GM23338 (cell line): ENCODE data around the gene SELENOS. TPM values are rescaled to one million over a fixed set of nuclear protein-coding genes. Genes with fewer than 3 reads are reported as not detected.

Experiments used
- ATAC-seq: fragments of 200-7000 bp; cut with Tn5 transposase; 3 replicates; pipeline ENCODE4 v1.9.1; 2020
- DNase-seq: peaks from one replicate; pipeline ENCODE4 v3.0.0-alpha.2; 2015; ENCODE audit warnings: low spot score
- H2AFZ ChIP-seq: fragments of 200-600 bp; sonication (generic); 2 replicates; pipeline ENCODE4 v1.8.0; 2016; ENCODE audit warnings: antibody characterized with exemption, mild to moderate bottlenecking, moderate library complexity
- H3F3A ChIP-seq: fragments of 200-600 bp; sonication (generic); replicated peaks from 2 replicates; pipeline ENCODE4 v1.8.0; 2017; ENCODE audit warnings: antibody characterized with exemption, mixed run types, low read depth
- H3K27ac ChIP-seq: fragments of 200-600 bp; sonication (generic); 2 replicates; pipeline ENCODE4 v1.6.1; 2016; ENCODE audit warnings: low read depth
- H3K27me3 ChIP-seq: fragments of 200-600 bp; sonication (generic); 2 replicates; pipeline ENCODE4 v1.8.0; 2016; ENCODE audit warnings: mild to moderate bottlenecking, mixed run types, moderate library complexity; ENCODE audit not compliant: insufficient read depth
- H3K36me3 ChIP-seq: fragments of 200-600 bp; sonication (generic); 2 replicates; pipeline ENCODE4 v1.8.0; 2016; ENCODE audit warnings: mild to moderate bottlenecking; ENCODE audit not compliant: insufficient read depth
- H3K4me1 ChIP-seq: fragments of 200-600 bp; sonication (generic); 2 replicates; pipeline ENCODE4 v1.8.0; 2016; ENCODE audit warnings: mild to moderate bottlenecking, moderate library complexity; ENCODE audit not compliant: insufficient read depth
- H3K4me2 ChIP-seq: fragments of 200-600 bp; sonication (generic); 2 replicates; pipeline ENCODE4 v1.7.1; 2017; ENCODE audit warnings: mixed run types
- H3K4me3 ChIP-seq: fragments of 200-600 bp; sonication (generic); 2 replicates; pipeline ENCODE4 v1.6.1; 2016; ENCODE audit warnings: mixed run types
- H3K79me2 ChIP-seq: fragments of 200-600 bp; sonication (generic); replicated peaks from 2 replicates; pipeline ENCODE4 v1.8.0; 2017; ENCODE audit warnings: mild to moderate bottlenecking; ENCODE audit not compliant: insufficient read depth
- H3K9me2 ChIP-seq: fragments of 200-600 bp; sonication (generic); 2 replicates; pipeline ENCODE4 v1.8.0; 2017; ENCODE audit not compliant: insufficient read depth
- H4K20me1 ChIP-seq: fragments of 200-600 bp; sonication (generic); replicated peaks from 2 replicates; pipeline ENCODE4 v1.8.0; 2017; ENCODE audit warnings: mild to moderate bottlenecking; ENCODE audit not compliant: insufficient read depth
- H3K27ac Mint-ChIP-seq: 2 replicates; pipeline ENCODE4 v1.8.0; 2020; ENCODE audit warnings: inconsistent platforms, mild to moderate bottlenecking, moderate library complexity, mixed read lengths
- H3K27me3 Mint-ChIP-seq: 3 replicates; pipeline ENCODE4 v1.8.0; 2022; ENCODE audit warnings: low read depth, mild to moderate bottlenecking, moderate library complexity, mixed read lengths, inconsistent platforms; ENCODE audit not compliant: insufficient read depth, poor library complexity
- H3K36me3 Mint-ChIP-seq: 3 replicates; pipeline ENCODE4 v1.8.0; 2021; ENCODE audit warnings: low read depth, mild to moderate bottlenecking, inconsistent platforms, moderate library complexity, mixed read lengths
- H3K4me1 Mint-ChIP-seq: 3 replicates; pipeline ENCODE4 v1.8.0; 2020; ENCODE audit warnings: mild to moderate bottlenecking, inconsistent platforms, mixed read lengths
- H3K4me3 Mint-ChIP-seq: 3 replicates; pipeline ENCODE4 v1.8.0; 2021; ENCODE audit warnings: moderate library complexity, mild to moderate bottlenecking, inconsistent platforms, mixed read lengths
- H3K9me3 Mint-ChIP-seq: 3 replicates; pipeline ENCODE4 v1.8.0; 2020; ENCODE audit warnings: moderate library complexity, mild to moderate bottlenecking, inconsistent platforms, mixed read lengths
- CREB1 ChIP-seq: fragments of 250-450 bp; sonication (Bioruptor Pico); IDR thresholded peaks from 2 replicates; pipeline ENCODE4 v1.5.0; 2020; ENCODE audit warnings: low read depth, mild to moderate bottlenecking, moderate library complexity
- ETS1 ChIP-seq: IDR thresholded peaks from 2 replicates; pipeline ENCODE4 v1.6.1; 2016; ENCODE audit warnings: antibody characterized with exemption
- EZH2 ChIP-seq: fragments of 200-600 bp; sonication (generic); IDR thresholded peaks from one replicate; pipeline ENCODE4 v1.8.0; 2017; ENCODE audit warnings: antibody characterized with exemption, mild to moderate bottlenecking, low read depth; ENCODE audit not compliant: unreplicated experiment
- EZH2phosphoT487 ChIP-seq: fragments of 200-600 bp; sonication (generic); IDR thresholded peaks from one replicate; pipeline ENCODE4 v1.8.1; 2018; ENCODE audit warnings: antibody characterized with exemption; ENCODE audit not compliant: unreplicated experiment
- JUNB ChIP-seq: IDR thresholded peaks from one replicate; pipeline ENCODE4 v1.6.1; 2016; ENCODE audit warnings: antibody characterized with exemption; ENCODE audit not compliant: unreplicated experiment
- NANOG ChIP-seq: IDR thresholded peaks from 2 replicates; pipeline ENCODE4 v1.6.1; 2016; ENCODE audit warnings: antibody characterized with exemption, borderline replicate concordance
- ZNF331 ChIP-seq: fragments of 250-450 bp; sonication (Bioruptor Pico); IDR thresholded peaks from 2 replicates; pipeline ENCODE4 v1.5.0; 2020; ENCODE audit warnings: low read depth, mild to moderate bottlenecking, moderate library complexity
- polyA plus RNA-seq: library from polyadenylated mRNA; unstranded; fragments of >200 nt; fragmentation: Nextera tagmentation; extraction: Ambion mirVana; gene quantifications from 2 replicates; pipeline ENCODE4 v1.2.1, GENCODE V29; 2016
- total RNA-seq: library from RNA; depleted of rRNA; stranded (reverse); fragments of >200 nt; shearing (Covaris generic); gene quantifications from 2 replicates; pipeline ENCODE4 v1.2.3, GENCODE V29; 2014
- TF ChIP-seq, protein P1 (sequence below): IDR thresholded peaks from one replicate; pipeline ENCODE4 v1.6.1; 2018; ENCODE audit warnings: antibody characterized with exemption; ENCODE audit not compliant: unreplicated experiment

The SELENOS gene
- total and polyA plus RNA-seq, 2 experiments from 2014 or later: 37.0 to 106 TPM

DNA sequence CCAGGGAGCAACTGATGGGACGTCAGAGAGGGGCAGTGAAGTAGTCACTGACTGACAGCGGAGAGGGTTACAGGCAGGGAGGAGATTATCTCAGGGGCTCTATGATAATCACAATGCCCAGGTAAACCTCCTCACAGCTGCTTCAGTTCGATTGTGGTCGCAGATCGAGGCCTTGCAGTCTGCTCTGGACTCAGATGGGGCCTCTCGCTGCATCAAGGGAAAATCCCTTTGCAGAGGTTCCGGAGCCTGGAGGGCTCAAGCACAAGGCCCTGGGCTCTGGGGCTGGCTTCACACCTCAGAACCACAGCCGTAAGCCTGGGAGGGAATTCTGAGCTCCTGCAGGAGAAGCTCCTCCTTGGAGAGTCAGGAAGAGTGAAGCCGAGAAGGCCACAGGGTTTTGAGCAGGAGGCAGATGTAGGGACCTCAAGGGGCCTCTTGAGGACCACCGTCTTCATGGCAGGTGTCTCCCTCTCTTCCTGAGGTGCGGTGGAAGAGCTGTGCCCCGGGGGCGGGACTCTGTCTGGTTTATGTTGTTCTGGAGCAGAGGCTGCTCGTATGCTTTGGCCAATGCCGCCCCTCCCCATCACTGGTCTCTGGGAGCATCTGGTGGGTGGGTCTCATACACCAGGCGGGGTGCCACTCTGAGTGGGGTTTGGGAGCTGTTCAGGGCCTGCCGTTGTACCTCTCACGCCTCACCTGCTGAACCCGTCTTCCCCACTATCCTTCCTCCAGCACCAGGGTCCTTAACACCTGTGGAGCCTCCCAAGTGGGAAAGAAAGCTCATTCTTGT, 37.2 kb upstream of the SELENOS start:
- Mint-ChIP-seq H3K4me1 (no peaks in the 10 kb centered on the region), H3K4me3 (no peak overlapping the region), H3K27ac (no peak overlapping the region), H3K27me3 (peaks cover 13% of the 10 kb centered on the region), H3K36me3 (no peaks in the 10 kb centered on the region), H3K9me3 (no peaks in the 10 kb centered on the region)
- H3K4me2 ChIP-seq: no peak overlapping the region
- TF ChIP-seq JUNB (no peak), CREB1 (CRISPR knock-in tag) (no peak)
- TF ChIP-seq, protein P1, sequence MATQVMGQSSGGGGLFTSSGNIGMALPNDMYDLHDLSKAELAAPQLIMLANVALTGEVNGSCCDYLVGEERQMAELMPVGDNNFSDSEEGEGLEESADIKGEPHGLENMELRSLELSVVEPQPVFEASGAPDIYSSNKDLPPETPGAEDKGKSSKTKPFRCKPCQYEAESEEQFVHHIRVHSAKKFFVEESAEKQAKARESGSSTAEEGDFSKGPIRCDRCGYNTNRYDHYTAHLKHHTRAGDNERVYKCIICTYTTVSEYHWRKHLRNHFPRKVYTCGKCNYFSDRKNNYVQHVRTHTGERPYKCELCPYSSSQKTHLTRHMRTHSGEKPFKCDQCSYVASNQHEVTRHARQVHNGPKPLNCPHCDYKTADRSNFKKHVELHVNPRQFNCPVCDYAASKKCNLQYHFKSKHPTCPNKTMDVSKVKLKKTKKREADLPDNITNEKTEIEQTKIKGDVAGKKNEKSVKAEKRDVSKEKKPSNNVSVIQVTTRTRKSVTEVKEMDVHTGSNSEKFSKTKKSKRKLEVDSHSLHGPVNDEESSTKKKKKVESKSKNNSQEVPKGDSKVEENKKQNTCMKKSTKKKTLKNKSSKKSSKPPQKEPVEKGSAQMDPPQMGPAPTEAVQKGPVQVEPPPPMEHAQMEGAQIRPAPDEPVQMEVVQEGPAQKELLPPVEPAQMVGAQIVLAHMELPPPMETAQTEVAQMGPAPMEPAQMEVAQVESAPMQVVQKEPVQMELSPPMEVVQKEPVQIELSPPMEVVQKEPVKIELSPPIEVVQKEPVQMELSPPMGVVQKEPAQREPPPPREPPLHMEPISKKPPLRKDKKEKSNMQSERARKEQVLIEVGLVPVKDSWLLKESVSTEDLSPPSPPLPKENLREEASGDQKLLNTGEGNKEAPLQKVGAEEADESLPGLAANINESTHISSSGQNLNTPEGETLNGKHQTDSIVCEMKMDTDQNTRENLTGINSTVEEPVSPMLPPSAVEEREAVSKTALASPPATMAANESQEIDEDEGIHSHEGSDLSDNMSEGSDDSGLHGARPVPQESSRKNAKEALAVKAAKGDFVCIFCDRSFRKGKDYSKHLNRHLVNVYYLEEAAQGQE: no peak
- H3K4me1 ChIP-seq: no peaks in the 10 kb centered on the region
- H4K20me1 ChIP-seq: no peaks in the 10 kb centered on the region
- H3F3A ChIP-seq: no peaks in the 10 kb centered on the region
- H3K9me2 ChIP-seq: no peaks in the 10 kb centered on the region
- no peaks in the 10 kb centered on the region for H3K79me2 ChIP-seq
- DNase-seq: no peak
- no peak overlapping the region for H3K27ac ChIP-seq
- H3K36me3 ChIP-seq: no peaks in the 10 kb centered on the region
- no peak overlapping the region for H2AFZ ChIP-seq
- no peaks in the 10 kb centered on the region for H3K27me3 ChIP-seq
- H3K4me3 ChIP-seq: no peak overlapping the region
- ATAC-seq: no peak

- no peak overlapping the region for H3K4me3 Mint-ChIP-seq
- H3K4me1 Mint-ChIP-seq: no peaks in the 10 kb centered on the region
- no peak overlapping the region for H2AFZ ChIP-seq
- no peaks in the 10 kb centered on the region for H3K9me3 Mint-ChIP-seq
- no peak overlapping the region for H3K27ac Mint-ChIP-seq
- H3K36me3 Mint-ChIP-seq: no peaks in the 10 kb centered on the region
- H3K27me3 Mint-ChIP-seq: peaks cover 7% of the 10 kb centered on the region
- no peaks in the 10 kb centered on the region for H4K20me1 ChIP-seq
- H3K4me2 ChIP-seq: no peak overlapping the region
- no peaks in the 10 kb centered on the region for H3K27me3 ChIP-seq
- peak; percentile 25 for ATAC-seq
- H3K4me1 ChIP-seq: no peaks in the 10 kb centered on the region
- H3K79me2 ChIP-seq: no peaks in the 10 kb centered on the region
- no peak overlapping the region for H3K4me3 ChIP-seq
- no peak for DNase-seq
- no peaks in the 10 kb centered on the region for H3F3A ChIP-seq
- no peak overlapping the region for H3K27ac ChIP-seq
- H3K36me3 ChIP-seq: no peaks in the 10 kb centered on the region
- no peaks in the 10 kb centered on the region for H3K9me2 ChIP-seq
- TF ChIP-seq NANOG: no peak
- TF ChIP-seq EZH2phosphoT487: no peak
- no peak for TF ChIP-seq CREB1 (CRISPR knock-in tag)
- TF ChIP-seq, protein P1: no peak
- TF ChIP-seq ETS1: no peak
- TF ChIP-seq EZH2: no peak
- no peak for TF ChIP-seq JUNB
- TF ChIP-seq ZNF331: no peak
Observed at GRCh38 chr15:101313041-101313761, 35.9 kb upstream of the SELENOS start.
